ENCODE measurements around the gene FGD6. TPM values are rescaled to one million over a fixed set of nuclear protein-coding genes. Genes with fewer than 3 reads are reported as not detected.

Gene FGD6
- total RNA-seq, 3 donors from 2014 or later, result 5.6 to 28.0 (median 13.1) TPM

GRCh38 chr12:95126076-95126475, 91.2 kb downstream of the FGD6 start:
- H3K36me3 ChIP-seq, result no peaks in the 10 kb centered on the region
- intact Hi-C loops (cut with DNase I; ENCODE audit: low total_unique reads), result no loop called here
- no peak for DNase-seq (ENCODE audit: low spot score in 2 of 2)
- no peak overlapping the region for H3K4me3 ChIP-seq
- H3K9me3 ChIP-seq, result no peaks in the 10 kb centered on the region
- no peaks in the 10 kb centered on the region for H3K27me3 ChIP-seq
- no peaks in the 10 kb centered on the region for H3K4me1 ChIP-seq
- no peak overlapping the region for H3K27ac ChIP-seq
- TF ChIP-seq POLR2AphosphoS5 (IDR thresholded peaks at IDR 0.05) (no peak), CTCF (IDR thresholded peaks at IDR 0.05) (no peak), POLR2A (IDR thresholded peaks at IDR 0.05) (no peak)

GRCh38 chr12:95124106-95124505, 93.2 kb downstream of the FGD6 start:
- no peak for DNase-seq (ENCODE audit: low spot score in 2 of 2)
- H3K27me3 ChIP-seq, result no peaks in the 10 kb centered on the region
- H3K9me3 ChIP-seq, result no peaks in the 10 kb centered on the region
- intact Hi-C loops (cut with DNase I; ENCODE audit: low total_unique reads), result no loop called here
- TF ChIP-seq CTCF (IDR thresholded peaks at IDR 0.05), result no peak
- no peak for TF ChIP-seq POLR2AphosphoS5 (IDR thresholded peaks at IDR 0.05)
- no peak for TF ChIP-seq POLR2A (IDR thresholded peaks at IDR 0.05)
- H3K27ac ChIP-seq, result no peak overlapping the region
- no peaks in the 10 kb centered on the region for H3K36me3 ChIP-seq
- no peak overlapping the region for H3K4me3 ChIP-seq
- no peaks in the 10 kb centered on the region for H3K4me1 ChIP-seq

GRCh38 chr12:95118788-95119179, 98.5 kb downstream of the FGD6 start:
- H3K9me3 ChIP-seq, result no peaks in the 10 kb centered on the region
- H3K4me1 ChIP-seq, result no peaks in the 10 kb centered on the region
- TF ChIP-seq CTCF (IDR thresholded peaks at IDR 0.05) (no peak), POLR2AphosphoS5 (IDR thresholded peaks at IDR 0.05) (no peak), POLR2A (IDR thresholded peaks at IDR 0.05) (no peak)
- H3K36me3 ChIP-seq, result no peaks in the 10 kb centered on the region
- no peak for DNase-seq (ENCODE audit: low spot score in 2 of 2)
- intact Hi-C loops (cut with DNase I; ENCODE audit: low total_unique reads), result loop anchor here (10.0 kb wide), 3 partner anchors 206 to 726 kb away; no protein-coding TSS in a partner anchor
- H3K27ac ChIP-seq, result no peak overlapping the region
- no peak overlapping the region for H3K4me3 ChIP-seq
- no peaks in the 10 kb centered on the region for H3K27me3 ChIP-seq

GRCh38 chr12:95118138-95118787, 99.0 kb downstream of the FGD6 start:
- intact Hi-C loops (cut with DNase I; ENCODE audit: low total_unique reads), result loop anchor here (10.0 kb wide), 3 partner anchors 207 to 727 kb away; no protein-coding TSS in a partner anchor

More at GRCh38 chr12:95118138-95118787, 99.0 kb downstream of the FGD6 start:
- no peak overlapping the region for H3K4me3 ChIP-seq
- no peaks in the 10 kb centered on the region for H3K27me3 ChIP-seq
- no peak overlapping the region for H3K27ac ChIP-seq
- no peaks in the 10 kb centered on the region for H3K9me3 ChIP-seq
- H3K36me3 ChIP-seq, result no peaks in the 10 kb centered on the region
- H3K4me1 ChIP-seq, result no peaks in the 10 kb centered on the region
- DNase-seq (ENCODE audit: low spot score in 2 of 2), result no peak
- no peak for TF ChIP-seq POLR2AphosphoS5 (IDR thresholded peaks at IDR 0.05)
- no peak for TF ChIP-seq POLR2A (IDR thresholded peaks at IDR 0.05)
- no peak for TF ChIP-seq CTCF (IDR thresholded peaks at IDR 0.05)

All from breast epithelium (tissue), 4 donors.